GM12878 (cell line): Measurements from ENCODE around the gene ZNF276. TPM values are rescaled to one million over a fixed set of nuclear protein-coding genes. Genes with fewer than 3 reads are reported as not detected.

Experiments used
- ATAC-seq: fragments of 200-7000 bp; cut with Tn5 transposase; 3 replicates; pipeline ENCODE4 v1.9.1; 2020; ENCODE audit warnings: mild to moderate bottlenecking, moderate library complexity
- BruUV-seq: library from RNA; stranded (reverse); fragments of 400-500 nt; replicated peaks from 2 replicates; lab custom pipeline; 2021; lab: Mats Ljungman, UMichigan
- CTCF ChIA-PET: fragments of 300-600 bp; sonication (Branson Sonifier 250); formaldehyde crosslinking; extraction: SDS; loops from one replicate; lab custom pipeline; 2021; ENCODE audit warnings: inconsistent platforms; lab: Yijun Ruan, JAX
- POLR2A ChIA-PET: fragments of 350-600 bp; formaldehyde crosslinking; extraction: SDS; loops from one replicate; lab custom pipeline; 2021; ENCODE audit warnings: inconsistent platforms; lab: Charles Lee
- RAD21 ChIA-PET: fragments of 300-600 bp; sonication (Branson Sonifier 250); formaldehyde crosslinking; loops from one replicate; lab custom pipeline; 2023; ENCODE audit warnings: antibody characterized with exemption; ENCODE audit not compliant: unreplicated experiment; lab: Charles Lee
- SMC1A ChIA-PET: fragments of 300-600 bp; sonication (Branson Sonifier 250); formaldehyde crosslinking; loops from one replicate; lab custom pipeline; 2023; ENCODE audit not compliant: unreplicated experiment, uncharacterized antibody; lab: Charles Lee
- DNase-seq: peaks from one replicate; pipeline ENCODE4 v3.0.0-alpha.2; 2011; ENCODE audit warnings: low read depth, low spot score
- FAIRE-seq: peaks from 3 replicates; lab custom pipeline; 2011; peaks lifted over from hg19 to GRCh38; lab: Jason Lieb, UNC
- H2AFZ ChIP-seq: 2 replicates; pipeline ENCODE4 v1.6.0; 2011; ENCODE audit warnings: low read depth, low read length, control low read depth; ENCODE audit not compliant: control insufficient read depth
- H3K27ac ChIP-seq: 2 replicates; pipeline ENCODE4 v1.5.1; 2011; ENCODE audit warnings: control low read depth; ENCODE audit not compliant: control insufficient read depth, insufficient read depth
- H3K27me3 ChIP-seq, 2 experiments: replicated peaks in 1 of 2; 2 replicates each; pipeline versions ENCODE4 v1.6.0 to v1.6.1; 2011; ENCODE audit warnings: low read length in 1 of 2; ENCODE audit not compliant: control insufficient read depth in 2 of 2, insufficient read depth in 2 of 2
- H3K36me3 ChIP-seq, 2 experiments: 2 replicates each; pipeline ENCODE4 v1.5.1; 2011; ENCODE audit warnings: low read length in 1 of 2; ENCODE audit not compliant: control insufficient read depth in 2 of 2, insufficient read depth in 2 of 2
- H3K4me1 ChIP-seq: 2 replicates; pipeline ENCODE4 v1.6.1; 2011; ENCODE audit warnings: mild to moderate bottlenecking, low read length, moderate library complexity, mixed read lengths; ENCODE audit not compliant: control insufficient read depth, insufficient read depth
- H3K4me2 ChIP-seq: 2 replicates; pipeline ENCODE4 v1.6.0; 2011; ENCODE audit warnings: control low read depth; ENCODE audit not compliant: control insufficient read depth, insufficient read depth
- H3K4me3 ChIP-seq: fragments of 200-600 bp; sonication (generic); 2 replicates; pipeline ENCODE4 v1.5.1; 2016
- H3K79me2 ChIP-seq: 2 replicates; pipeline ENCODE4 v1.6.0; 2011; ENCODE audit warnings: low read length; ENCODE audit not compliant: control insufficient read depth, insufficient read depth
- H3K9ac ChIP-seq: 2 replicates; pipeline ENCODE4 v1.8.0; 2011; ENCODE audit warnings: low read length, control low read depth, mixed read lengths; ENCODE audit not compliant: control insufficient read depth, insufficient read depth
- H3K9me3 ChIP-seq: replicated peaks from 3 replicates; pipeline ENCODE4 v1.5.1; 2011; ENCODE audit warnings: mild to moderate bottlenecking, low read length; ENCODE audit not compliant: control insufficient read depth, insufficient read depth
- H4K20me1 ChIP-seq: 2 replicates; pipeline ENCODE4 v1.6.0; 2011; ENCODE audit not compliant: control insufficient read depth, insufficient read depth
- ETV6 ChIP-seq, 2 experiments: fragments of 450-650 bp in 1 of 2; IDR thresholded peaks in 1 of 2; conservative IDR thresholded peaks in 1 of 2; 2 replicates each; pipeline ENCODE4 v1.6.1; 2014; ENCODE audit warnings: antibody characterized with exemption in 1 of 2, borderline replicate concordance in 1 of 2, low read depth in 1 of 2, mild to moderate bottlenecking in 1 of 2, moderate library complexity in 1 of 2
- HDAC6 ChIP-seq: fragments of 200-600 bp; sonication (generic); IDR thresholded peaks from one replicate; pipeline ENCODE4 v1.8.0; 2017; ENCODE audit warnings: antibody characterized with exemption; ENCODE audit not compliant: unreplicated experiment
- MTA3 ChIP-seq: IDR thresholded peaks from 2 replicates; pipeline ENCODE4 v1.6.1; 2012; ENCODE audit warnings: low read length, inconsistent platforms, borderline replicate concordance
- NR2F1 ChIP-seq: fragments of 450-650 bp; conservative IDR thresholded peaks from 2 replicates; pipeline ENCODE4 v1.6.1; 2017; ENCODE audit warnings: mild to moderate bottlenecking
- POLR2A ChIP-seq: IDR thresholded peaks from 2 replicates; pipeline ENCODE4 v1.6.1; 2011; ENCODE audit warnings: low read depth, mild to moderate bottlenecking, low read length
- WGBS: methylation state at CpG from one replicate; pipeline ENCODE4 v1.1.6; 2016; ENCODE audit warnings: low lambda C conversion rate; ENCODE audit not compliant: insufficient replicate concordance, insufficient coverage; ENCODE audit errors: missing lambda C conversion rate; 5-methylcytosine and 5-hydroxymethylcytosine counted together
- in situ Hi-C: fragments of 300-500 bp; cut with MboI; formaldehyde crosslinking; loops from 9 replicates; pipeline ENCODE4 v1.14.3; 2018; ENCODE audit warnings: mixed read lengths
- intact Hi-C: fragments of 100-400 bp; cut with micrococcal nuclease; formaldehyde crosslinking; loops from one replicate; pipeline ENCODE4 v1.14.2; 2022; ENCODE audit not compliant: unreplicated experiment
- polyA plus RNA-seq, 11 experiments: library from polyadenylated mRNA; depleted of rRNA in 4 of 11; unstranded in 6 of 11; stranded (reverse) in 5 of 11; fragments of >200 nt; fragmentation: Nextera tagmentation in 4 of 11; fragmentation: Illumina TruSeq in 1 of 11; extraction: Ambion mirVana in 4 of 11; extraction: Trizol in 1 of 11; gene quantifications; 1 replicate in 1 of 11; 2 replicates in 10 of 11; pipeline versions ENCODE4 v1.2.1 to v1.2.3, GENCODE V29; 2011 to 2016; ENCODE audit warnings: inconsistent platforms in 2 of 11, missing spikeins in 2 of 11, low read depth in 1 of 11
- total RNA-seq, 4 experiments: library from RNA; depleted of rRNA in 3 of 4; stranded (reverse); fragments of >200 nt in 3 of 4; fragmentation: Illumina TruSeq in 1 of 4; extraction: Trizol in 1 of 4; gene quantifications; 2 replicates each; pipeline versions ENCODE4 v1.2.1 to v1.2.3, GENCODE V29; 2013 to 2021
- TF ChIP-seq, protein P1 (sequence below): IDR thresholded peaks from 2 replicates; pipeline ENCODE4 v1.6.1; 2011; ENCODE audit warnings: borderline replicate concordance, low read depth, mild to moderate bottlenecking, moderate library complexity, low read length; ENCODE audit not compliant: insufficient read depth, poor library complexity, severe bottlenecking

Gene ZNF276
- total and polyA plus RNA-seq, 10 of the 15 experiments (the other 5 are each of a cell fraction or from before 2014, with no cell fraction given), result 0.27 to 22.7 (median 8.7) TPM

DNA sequence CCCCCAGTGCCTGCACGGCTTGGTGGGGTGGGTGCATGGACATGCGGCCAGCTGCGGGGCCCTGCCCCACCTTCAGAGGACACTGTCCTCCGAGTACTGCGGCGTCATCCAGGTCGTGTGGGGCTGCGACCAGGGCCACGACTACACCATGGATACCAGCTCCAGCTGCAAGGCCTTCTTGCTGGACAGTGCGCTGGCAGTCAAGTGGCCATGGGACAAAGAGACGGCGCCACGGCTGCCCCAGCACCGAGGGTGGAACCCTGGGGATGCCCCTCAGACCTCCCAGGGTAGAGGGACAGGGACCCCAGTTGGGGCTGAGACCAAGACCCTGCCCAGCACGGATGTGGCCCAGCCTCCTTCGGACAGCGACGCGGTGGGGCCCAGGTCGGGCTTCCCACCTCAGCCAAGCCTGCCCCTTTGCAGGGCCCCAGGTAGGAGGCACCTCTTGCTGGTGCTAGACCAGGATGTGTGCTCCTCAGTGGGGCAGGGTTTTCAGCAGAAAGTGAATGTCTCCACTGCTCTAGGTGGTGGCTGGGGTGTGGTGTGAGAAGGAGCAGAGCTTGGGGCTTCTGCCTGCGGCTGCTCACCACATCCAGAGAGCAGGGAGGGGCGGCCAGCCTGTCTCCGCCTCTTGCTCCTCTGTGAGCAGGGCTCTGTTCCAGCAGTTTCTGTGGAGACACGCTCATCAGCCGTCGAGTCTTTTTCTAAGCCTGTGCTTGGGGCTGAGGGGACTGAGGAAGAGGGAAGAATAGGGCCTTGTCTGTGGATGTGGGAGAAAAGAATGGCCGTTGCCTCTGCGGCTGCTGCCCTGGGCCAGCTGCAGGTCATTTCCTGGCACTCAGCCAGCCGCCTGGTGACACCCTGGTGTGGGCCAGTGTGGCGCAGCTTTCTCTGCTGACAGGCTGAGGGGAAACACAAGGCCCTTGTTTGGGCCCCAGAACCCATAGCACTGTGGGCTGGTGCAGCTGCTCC is 2.2 kb downstream of the ZNF276 start:
- Histone ChIP-seq H3K4me3 (peak overlapping the region; percentile 93), H3K9ac (peak overlapping the region; percentile 75; the same call in 1 of the 2 replicates), H3K27ac (no peak overlapping the region), H3K79me2 (peaks cover 24% of the 10 kb centered on the region), H3K4me2 (peak overlapping the region; percentile 97), H3K4me1 (peaks cover 31% of the 10 kb centered on the region), H2AFZ (no peak overlapping the region), H4K20me1 (no peaks in the 10 kb centered on the region), H3K9me3 (no peaks in the 10 kb centered on the region), H3K27me3 (no peaks in the 10 kb centered on the region), H3K36me3 (peaks cover 7 to 13% of the 10 kb centered on the region in 2 experiments; a peak in 3 of 4 replicates)
- POLR2A ChIA-PET, result interaction anchor here (0.5 kb wide), 1 partner anchor 20 kb away, joined by 3 read pairs; no protein-coding TSS in a partner anchor
- intact Hi-C loops, result no loop called here
- DNase-seq (no peak), ATAC-seq (no peak), FAIRE-seq (no peak)
- WGBS, result 87% methylated on average over 27 of the region's 30 CpGs
- RAD21 ChIA-PET, result no interaction called here
- SMC1A ChIA-PET, result interaction anchor here (0.5 to 0.7 kb wide), 2 partner anchors 37 to 53 kb away, joined by 3 read pairs; no protein-coding TSS in a partner anchor
- CTCF ChIA-PET, result interaction anchor here (1.3 to 2.0 kb wide), 2 partner anchors 17 to 137 kb away, joined by 4 to 5 read pairs; no protein-coding TSS in a partner anchor
- in situ Hi-C loops, result no loop called here
- no TSS peak for BruUV-seq
- TF ChIP-seq ETV6 (conservative IDR thresholded peaks at IDR 0.05 in 1 of 2, IDR thresholded peaks at IDR 0.05 in 1 of 2; ENCODE audit: borderline replicate concordance in 1 of 2, low read depth in 1 of 2), result no peak

DNA sequence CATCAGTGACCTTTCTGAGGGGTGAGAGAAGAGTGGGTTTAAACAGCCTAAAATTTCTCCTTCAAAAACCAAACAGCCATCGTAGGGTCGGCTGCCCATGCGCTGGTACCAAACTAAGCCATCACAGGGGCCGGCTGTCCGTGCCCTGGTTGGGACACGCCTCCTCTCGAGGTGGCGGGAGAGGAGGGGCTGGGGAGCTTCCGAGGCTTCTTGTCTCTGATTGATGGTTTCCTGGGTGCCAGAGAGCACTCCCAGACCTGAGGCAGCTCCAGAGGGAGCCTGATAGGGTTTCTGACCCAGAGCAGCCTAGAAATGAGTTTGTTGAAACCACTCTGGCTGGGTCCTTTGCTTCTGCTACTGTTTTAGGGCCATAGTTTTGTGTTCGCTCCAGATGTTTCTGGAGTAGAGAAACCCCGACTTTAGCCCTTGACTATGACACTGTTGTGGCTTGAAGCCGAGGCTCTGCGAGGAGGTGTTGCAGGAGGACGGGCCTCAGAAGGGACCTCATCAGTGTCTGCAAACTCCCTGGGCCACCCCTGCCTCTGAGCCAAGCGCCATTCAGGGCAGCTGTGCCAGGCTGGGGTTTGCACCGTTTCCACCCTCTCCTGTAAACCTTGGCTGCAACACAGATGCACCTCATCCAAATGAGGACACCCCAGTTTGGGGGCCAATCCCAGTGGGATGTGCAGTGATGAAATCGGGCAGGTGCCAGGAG is 6.2 kb downstream of the ZNF276 start:
- RAD21 ChIA-PET, result no interaction called here
- no peak for DNase-seq
- in situ Hi-C loops, result no loop called here
- TF ChIP-seq POLR2A (peak; percentile 9; the same call in 1 of the 2 replicates), MTA3 (no peak), NR2F1 (no peak), HDAC6 (no peak)
- TF ChIP-seq, protein P1, sequence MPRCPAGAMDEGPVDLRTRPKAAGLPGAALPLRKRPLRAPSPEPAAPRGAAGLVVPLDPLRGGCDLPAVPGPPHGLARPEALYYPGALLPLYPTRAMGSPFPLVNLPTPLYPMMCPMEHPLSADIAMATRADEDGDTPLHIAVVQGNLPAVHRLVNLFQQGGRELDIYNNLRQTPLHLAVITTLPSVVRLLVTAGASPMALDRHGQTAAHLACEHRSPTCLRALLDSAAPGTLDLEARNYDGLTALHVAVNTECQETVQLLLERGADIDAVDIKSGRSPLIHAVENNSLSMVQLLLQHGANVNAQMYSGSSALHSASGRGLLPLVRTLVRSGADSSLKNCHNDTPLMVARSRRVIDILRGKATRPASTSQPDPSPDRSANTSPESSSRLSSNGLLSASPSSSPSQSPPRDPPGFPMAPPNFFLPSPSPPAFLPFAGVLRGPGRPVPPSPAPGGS, result no peak
- TF ChIP-seq, all 136 proteins: peak for 1
- Histone ChIP-seq H3K4me2 (no peak overlapping the region), H3K9me3 (no peaks in the 10 kb centered on the region), H3K4me1 (peaks cover 17% of the 10 kb centered on the region), H3K27ac (no peak overlapping the region), H3K27me3 (no peaks in the 10 kb centered on the region), H3K36me3 (peaks cover 15 to 25% of the 10 kb centered on the region in 2 experiments; a peak in 3 of 4 replicates), H2AFZ (no peak overlapping the region), H3K4me3 (no peak overlapping the region), H3K9ac (no peak overlapping the region), H4K20me1 (no peaks in the 10 kb centered on the region), H3K79me2 (peaks cover 16% of the 10 kb centered on the region)
- ChIA-PET POLR2A (interaction anchor here (0.6 kb wide), 1 partner anchor 244 kb away, joined by 4 read pairs; no protein-coding TSS in a partner anchor), SMC1A (no interaction called here), CTCF (interaction anchor here (0.8 kb wide), 1 partner anchor 22 kb away, joined by 5 read pairs; no protein-coding TSS in a partner anchor)
- WGBS, result 87% methylated on average over 17 of the region's 17 CpGs
- BruUV-seq, result no TSS peak
- intact Hi-C loops, result no loop called here
- ATAC-seq, result no peak
- FAIRE-seq, result no peak
